ENCODE results near the gene BLACAT1. TPM values are rescaled to one million over a fixed set of nuclear protein-coding genes. Genes with fewer than 3 reads are reported as not detected.

The BLACAT1 gene
- total and polyA plus RNA-seq, 12 donors: 0.03 to 0.08 (median 0.06) TPM; not detected in 8

DNA sequence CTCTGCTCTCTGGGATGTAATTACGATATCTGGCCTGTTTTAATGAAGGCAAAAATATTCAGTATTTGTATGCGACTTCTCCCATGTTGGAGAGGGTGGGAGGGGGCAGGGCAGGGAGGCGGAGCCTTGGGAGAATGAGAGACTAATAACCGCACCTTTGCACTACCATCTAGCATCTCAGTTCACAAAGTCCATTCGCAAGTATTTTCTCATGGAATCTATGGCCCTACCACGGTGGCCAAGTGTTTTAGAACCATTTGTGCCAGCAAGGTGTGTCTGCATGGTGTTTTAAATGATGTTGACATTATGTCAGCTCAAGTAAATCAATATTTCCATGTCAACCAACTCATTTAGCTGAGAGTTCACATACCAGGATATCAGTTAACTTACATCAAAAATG lies 14.3 kb upstream of the BLACAT1 start:
- Histone ChIP-seq H3K27ac (no peak overlapping the region), H3K9me3 (replicated peaks in 1 of 3) (no peaks in the 10 kb centered on the region), H3K36me3 (replicated peaks in 1 of 2) (no peaks in the 10 kb centered on the region), H3K4me1 (replicated peaks in 1 of 2) (no peaks in the 10 kb centered on the region), H3K4me3 (no peak overlapping the region), H3K27me3 (peaks cover 4% of the 10 kb centered on the region)
- WGBS, 4 donors: 88 to 92% (median 90%) methylated on average over 6 of the region's 6 CpGs
- TF ChIP-seq, protein P1, sequence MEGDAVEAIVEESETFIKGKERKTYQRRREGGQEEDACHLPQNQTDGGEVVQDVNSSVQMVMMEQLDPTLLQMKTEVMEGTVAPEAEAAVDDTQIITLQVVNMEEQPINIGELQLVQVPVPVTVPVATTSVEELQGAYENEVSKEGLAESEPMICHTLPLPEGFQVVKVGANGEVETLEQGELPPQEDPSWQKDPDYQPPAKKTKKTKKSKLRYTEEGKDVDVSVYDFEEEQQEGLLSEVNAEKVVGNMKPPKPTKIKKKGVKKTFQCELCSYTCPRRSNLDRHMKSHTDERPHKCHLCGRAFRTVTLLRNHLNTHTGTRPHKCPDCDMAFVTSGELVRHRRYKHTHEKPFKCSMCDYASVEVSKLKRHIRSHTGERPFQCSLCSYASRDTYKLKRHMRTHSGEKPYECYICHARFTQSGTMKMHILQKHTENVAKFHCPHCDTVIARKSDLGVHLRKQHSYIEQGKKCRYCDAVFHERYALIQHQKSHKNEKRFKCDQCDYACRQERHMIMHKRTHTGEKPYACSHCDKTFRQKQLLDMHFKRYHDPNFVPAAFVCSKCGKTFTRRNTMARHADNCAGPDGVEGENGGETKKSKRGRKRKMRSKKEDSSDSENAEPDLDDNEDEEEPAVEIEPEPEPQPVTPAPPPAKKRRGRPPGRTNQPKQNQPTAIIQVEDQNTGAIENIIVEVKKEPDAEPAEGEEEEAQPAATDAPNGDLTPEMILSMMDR (IDR thresholded peaks at IDR 0.05): no peak
- no peak for TF ChIP-seq POLR2A (IDR thresholded peaks at IDR 0.05)
- no peak for DNase-seq
- intact Hi-C loops (cut with DNase I): no loop called here

DNA sequence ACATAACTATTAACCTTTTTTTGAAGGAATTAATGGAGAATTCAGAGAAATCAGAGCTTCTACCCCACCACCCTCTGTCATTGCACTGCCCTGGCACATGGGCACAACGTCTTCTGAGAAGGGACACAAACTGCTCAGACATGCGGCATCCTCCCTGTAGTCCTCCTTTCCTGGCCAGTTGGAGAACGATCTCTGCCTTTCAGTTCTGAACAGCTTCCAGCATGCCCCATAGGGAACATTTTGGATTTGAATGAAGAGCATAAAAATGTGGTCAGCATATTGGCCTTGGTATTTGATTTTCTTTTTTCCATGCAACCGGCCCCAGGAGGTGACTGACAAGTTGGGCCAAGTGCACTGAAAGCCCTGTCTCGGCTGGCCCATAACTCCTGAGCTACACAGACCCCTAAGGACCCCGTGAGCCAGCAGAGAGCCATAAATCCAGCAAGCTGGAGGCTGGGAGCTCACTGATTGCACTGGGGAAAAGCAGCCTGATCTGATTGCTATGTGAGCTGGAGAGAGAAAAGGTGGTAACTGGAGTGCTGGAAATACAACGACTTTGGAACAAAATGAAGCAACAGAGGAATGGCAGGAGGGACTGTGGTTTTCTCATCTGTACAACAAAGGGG lies 10.9 kb upstream of the BLACAT1 start:
- intact Hi-C loops (cut with DNase I): no loop called here
- WGBS, 4 donors: 44 to 59% (median 49%) methylated on average over 6 to 7 of the region's 7 CpGs

DNA sequence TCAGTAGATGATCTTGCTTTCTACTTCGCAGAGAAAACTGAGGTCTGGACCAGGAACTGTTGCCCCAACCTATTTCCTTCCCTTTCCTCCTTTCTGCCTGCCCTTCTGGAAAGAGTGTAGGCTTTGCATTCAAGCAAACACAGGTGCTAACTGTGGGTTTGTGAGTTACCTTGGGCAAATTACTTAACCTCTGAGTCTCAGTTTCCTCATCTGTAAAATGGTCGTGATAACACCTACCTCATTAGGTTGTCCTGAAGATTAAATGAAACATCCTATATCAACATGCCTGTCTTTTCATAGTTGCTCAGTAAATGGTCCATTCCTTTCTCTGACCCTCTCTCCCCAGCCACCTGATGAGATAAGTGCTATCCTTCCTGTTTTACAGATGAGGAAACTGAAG lies 9.5 kb upstream of the BLACAT1 start:
- intact Hi-C loops (cut with DNase I): no loop called here
- TF ChIP-seq POLR2A (IDR thresholded peaks at IDR 0.05): no peak
- TF ChIP-seq, protein P1 (IDR thresholded peaks at IDR 0.05): no peak
- Histone ChIP-seq H3K27me3 (peaks cover 11% of the 10 kb centered on the region), H3K36me3 (replicated peaks in 1 of 2) (no peaks in the 10 kb centered on the region), H3K4me1 (replicated peaks in 1 of 2) (no peaks in the 10 kb centered on the region), H3K9me3 (replicated peaks in 1 of 3) (no peaks in the 10 kb centered on the region), H3K4me3 (no peak overlapping the region), H3K27ac (no peak overlapping the region)
- 44 to 79% (median 73%) methylated on average over 2 of the region's 2 CpGs for WGBS, 4 donors
- no peak for DNase-seq

More for the DNA sequence above, 10.9 kb upstream of the BLACAT1 start:
- Histone ChIP-seq H3K27ac (no peak overlapping the region), H3K9me3 (replicated peaks in 1 of 3) (no peaks in the 10 kb centered on the region), H3K36me3 (replicated peaks in 1 of 2) (no peaks in the 10 kb centered on the region), H3K4me1 (replicated peaks in 1 of 2) (no peaks in the 10 kb centered on the region), H3K4me3 (no peak overlapping the region), H3K27me3 (peaks cover 11% of the 10 kb centered on the region)
- DNase-seq: no peak
- no peak for TF ChIP-seq POLR2A (IDR thresholded peaks at IDR 0.05)
- TF ChIP-seq, protein P1 (IDR thresholded peaks at IDR 0.05): no peak

DNA sequence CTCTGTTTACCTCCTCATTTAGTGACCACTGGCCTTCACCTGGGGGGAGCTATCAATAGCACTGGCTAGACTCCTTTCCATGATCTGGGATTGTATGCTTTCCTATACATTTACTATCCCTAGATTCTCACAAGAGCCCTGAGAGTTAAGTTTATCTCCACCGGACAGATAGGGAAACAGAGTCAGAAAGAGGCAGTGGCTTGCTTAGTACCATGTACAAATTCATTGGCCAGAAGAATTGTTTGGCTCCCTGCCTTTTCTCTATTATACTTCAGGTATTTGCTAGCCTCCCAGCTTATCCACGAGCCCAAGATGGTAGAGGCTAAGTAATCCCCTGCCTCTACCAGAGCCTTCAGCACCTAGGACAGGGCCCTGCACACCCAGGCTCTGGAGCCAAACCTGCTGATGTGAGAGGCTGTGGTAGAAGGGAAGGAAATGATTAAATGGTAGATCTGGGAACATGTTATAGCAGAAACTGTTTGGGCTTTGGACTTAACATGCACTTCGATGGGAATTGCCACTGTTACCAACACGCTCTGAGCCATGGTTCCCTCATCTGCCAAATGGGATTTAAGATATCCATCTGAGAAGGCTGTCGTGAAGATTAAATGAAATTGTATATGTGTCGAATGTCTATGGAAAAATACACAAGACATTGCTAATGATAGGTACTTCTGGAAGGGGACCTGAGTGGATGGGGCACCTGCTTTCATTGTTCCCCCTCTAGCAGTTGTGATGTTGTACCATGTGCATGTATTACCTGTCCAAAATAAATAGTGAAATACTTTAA lies 3.1 kb upstream of the BLACAT1 start:
- peak in 5 of 7 donors; percentile 38 to 52 (median 47) for DNase-seq
- 53 to 58% (median 56%) methylated on average over 6 of the region's 6 CpGs for WGBS, 4 donors
- Histone ChIP-seq H3K36me3 (replicated peaks in 1 of 2) (no peaks in the 10 kb centered on the region), H3K9me3 (replicated peaks in 1 of 3) (no peaks in the 10 kb centered on the region), H3K27me3 (peaks cover 46% of the 10 kb centered on the region), H3K4me3 (no peak overlapping the region), H3K4me1 (replicated peaks in 1 of 2) (peaks cover 0 to 21% of the 10 kb centered on the region in 2 donors), H3K27ac (no peak overlapping the region)
- intact Hi-C loops (cut with DNase I): no loop called here
- TF ChIP-seq, protein P1 (IDR thresholded peaks at IDR 0.05): no peak
- no peak for TF ChIP-seq POLR2A (IDR thresholded peaks at IDR 0.05)
